Right kidney (tissue), 1 donor: ENCODE data around the gene RCOR1.

Experiments used
- DNase-seq: peaks from one replicate; pipeline ENCODE4 v3.0.0-alpha.2; 2016

Gene RCOR1

DNA sequence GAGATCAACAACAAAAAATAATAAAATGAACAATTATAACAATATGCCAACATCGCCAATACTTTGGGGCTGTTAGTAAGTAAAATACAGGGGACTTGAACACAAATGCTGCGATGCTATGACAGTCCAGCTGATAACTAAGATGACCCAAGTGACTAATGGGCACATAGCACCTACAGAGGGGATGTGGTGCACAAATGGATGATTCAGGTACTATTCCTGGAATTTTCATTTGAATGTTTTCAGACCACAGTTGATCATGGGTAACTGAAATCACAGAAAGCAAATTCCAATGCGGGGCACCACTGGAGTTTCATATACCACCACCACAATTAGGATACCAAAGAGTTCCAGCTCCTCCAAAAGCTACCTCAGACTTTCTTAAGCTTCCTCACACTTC lies 82.9 kb downstream of the RCOR1 start:
- DNase-seq: no peak

DNA sequence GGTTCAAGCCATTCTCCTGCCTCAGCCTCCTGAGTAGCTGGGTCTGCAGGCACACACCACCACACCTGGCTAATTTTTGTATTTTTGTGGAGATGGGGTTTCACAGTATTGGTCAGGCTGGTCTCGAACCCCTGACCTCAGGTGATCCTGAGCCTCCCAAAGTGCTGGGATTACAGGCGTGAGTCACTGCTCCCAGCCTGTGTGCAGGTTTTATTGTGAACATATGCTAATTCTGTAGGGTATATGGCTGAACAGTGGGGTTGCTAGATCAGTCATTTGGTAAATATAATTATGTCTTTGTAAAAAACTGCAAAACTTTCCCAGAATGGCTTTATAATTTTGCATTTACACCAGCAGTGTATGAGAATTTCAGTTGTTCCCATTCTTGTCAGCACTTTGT lies 85.9 kb downstream of the RCOR1 start:
- DNase-seq: no peak

DNA sequence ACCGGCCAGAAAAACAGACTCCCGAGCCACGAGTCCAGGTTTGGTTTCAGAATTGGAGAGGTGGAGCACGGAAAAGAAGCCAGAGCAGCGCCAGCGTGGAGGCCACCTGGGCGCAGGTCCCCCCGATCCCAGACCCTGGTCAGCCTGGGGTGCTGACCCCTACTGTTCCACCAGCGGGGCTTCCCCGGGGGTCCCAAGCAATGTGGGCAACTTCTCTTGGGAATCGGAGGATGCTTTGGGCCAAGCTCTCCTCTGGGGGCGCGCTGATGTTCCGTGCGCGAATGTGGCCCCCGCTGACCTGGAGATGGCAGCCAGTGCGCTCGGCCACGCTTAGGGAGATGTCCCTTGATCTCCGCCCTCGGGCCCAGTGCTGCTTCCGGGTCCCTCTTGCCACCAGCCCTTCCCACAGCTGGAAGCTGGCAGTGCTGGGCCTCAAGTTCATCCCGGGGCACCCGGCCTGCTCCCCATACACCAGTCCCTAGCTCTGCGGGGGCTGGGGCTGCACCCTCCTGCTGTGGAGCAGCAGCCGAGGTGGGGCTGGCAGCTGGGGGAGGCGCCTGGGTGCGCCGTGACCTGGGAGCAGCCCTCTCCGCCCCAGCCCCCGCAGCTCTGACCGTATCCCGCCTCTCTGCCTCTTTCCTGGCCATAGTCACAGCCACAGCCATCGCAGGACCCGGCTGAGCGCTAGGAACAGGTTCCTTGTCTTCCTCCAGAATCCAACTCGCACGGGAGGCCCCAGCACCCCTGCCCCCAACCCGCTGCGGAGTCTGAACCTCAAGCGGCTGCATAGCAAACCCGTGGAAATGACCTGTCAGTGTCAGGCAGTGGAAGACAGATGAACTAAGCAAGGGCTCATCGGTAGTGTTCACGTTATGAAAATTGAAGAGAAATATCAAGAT lies 91.2 kb downstream of the RCOR1 start:
- DNase-seq: peak; percentile 35

GRCh38 chr14:102684298-102684663 lies 91.8 kb downstream of the RCOR1 start:
- no peak for DNase-seq

- DNase-seq: no peak
Measured at GRCh38 chr14:102686196-102686801, 93.8 kb downstream of the RCOR1 start.

DNA sequence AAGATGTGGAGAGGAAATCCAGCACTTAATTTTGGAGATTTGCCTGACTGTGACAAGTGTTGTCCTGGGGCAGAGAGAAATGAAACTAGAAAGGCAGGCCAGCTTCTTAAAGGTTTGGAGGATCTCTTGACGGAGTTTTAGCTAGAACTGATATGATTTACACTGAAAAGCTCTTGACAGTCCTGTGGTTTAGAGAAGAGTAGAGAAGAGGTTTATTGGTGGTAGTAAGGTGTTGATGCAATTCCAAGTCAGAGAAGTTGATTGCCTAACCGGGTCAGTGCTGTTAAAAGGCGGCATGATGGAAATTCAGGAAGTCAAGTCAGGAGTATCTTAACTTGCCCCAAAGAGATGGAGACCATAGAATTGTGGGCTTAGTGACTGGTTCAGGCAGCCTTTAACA lies 95.8 kb downstream of the RCOR1 start:
- DNase-seq: no peak

DNA sequence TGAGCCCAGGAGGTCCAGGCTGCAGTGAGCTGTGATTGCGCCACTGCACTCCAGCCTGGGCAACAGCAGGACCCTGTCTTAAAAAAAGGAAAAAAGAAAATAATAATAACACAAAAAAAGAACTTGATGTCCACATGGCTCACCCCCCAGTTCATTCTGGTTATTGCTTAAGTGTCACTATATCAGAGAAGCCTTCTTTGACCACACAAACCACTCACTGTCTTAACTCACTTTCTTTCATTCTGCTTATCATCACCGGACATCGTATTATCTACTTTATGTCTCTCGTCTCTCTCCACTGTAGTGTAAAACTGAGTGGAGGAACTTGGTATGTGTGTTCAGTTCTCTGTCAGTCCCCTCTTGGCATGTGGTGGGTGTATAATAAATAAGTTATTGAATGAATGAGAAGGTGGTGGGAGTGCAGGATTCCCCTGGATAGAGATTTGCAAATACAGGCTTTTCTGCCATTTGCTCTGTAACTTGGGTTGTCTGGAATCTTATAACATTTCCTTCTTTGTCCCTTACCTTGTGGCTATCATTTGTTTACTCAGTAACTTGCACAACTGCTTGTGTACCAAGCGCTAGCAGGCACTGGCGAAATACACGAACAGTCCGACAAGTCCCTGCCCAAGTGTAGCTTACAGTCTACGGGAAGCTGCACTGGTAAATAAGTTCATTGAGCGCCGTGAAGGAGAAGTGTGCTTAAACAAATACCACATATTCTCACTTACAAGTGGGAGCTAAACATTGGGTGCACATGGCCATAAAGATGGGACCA lies 98.2 kb downstream of the RCOR1 start:
- DNase-seq: no peak

DNA sequence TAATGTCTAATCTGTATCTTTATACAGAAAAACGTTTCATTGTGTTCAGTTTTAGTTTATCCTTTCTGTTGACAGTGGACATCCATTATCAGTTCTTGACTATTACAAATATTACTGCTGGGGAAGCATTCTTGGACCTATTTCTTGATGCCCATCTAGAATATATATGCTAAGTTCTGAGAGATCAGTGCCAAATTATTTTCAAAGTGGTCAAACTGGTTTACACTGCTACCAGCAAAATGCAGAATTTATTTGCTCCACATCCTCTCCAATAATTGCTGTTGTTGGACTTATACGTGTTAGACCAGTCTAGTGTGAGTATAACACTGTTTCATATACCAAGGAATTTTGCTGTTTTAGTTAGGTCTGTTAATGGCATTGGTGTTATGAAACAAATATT lies 99.3 kb downstream of the RCOR1 start:
- DNase-seq: no peak

- no peak for DNase-seq
Measured at GRCh38 chr14:102692334-102692733, 99.9 kb downstream of the RCOR1 start.

DNA sequence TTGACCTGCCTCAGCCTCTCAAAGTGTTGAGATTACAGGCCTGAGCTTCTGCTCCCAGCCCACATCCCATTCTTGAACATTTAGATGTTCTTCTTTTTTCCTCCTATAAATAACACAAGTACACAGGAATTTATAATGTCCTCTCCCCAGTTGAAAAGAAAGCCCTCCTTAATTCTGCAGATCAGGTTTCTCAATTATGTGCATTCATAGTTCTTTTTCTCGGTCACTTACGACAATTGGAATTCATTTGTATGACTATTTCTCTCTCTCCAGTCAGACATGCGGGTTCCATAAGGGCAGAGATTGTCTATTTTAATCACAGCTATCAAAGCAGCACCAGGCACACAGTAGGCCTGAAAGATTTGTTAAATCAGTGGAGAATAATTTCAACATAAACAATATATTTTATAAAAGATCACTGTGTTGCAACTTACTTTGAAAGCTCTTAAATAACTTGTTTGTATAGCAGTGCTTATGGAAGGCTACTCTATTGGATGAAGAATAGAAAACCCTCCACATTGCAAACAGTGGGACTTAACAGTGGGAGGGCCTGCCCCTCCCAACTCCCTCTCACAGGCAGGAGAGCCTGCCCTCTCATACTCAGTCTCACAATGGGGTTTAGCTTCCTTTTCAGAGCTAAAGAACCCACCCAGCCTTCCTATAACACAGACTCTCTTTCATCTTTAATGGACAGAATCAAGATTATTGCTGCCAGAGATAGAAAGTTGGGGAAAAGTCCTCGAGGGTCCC lies 100.7 kb downstream of the RCOR1 start:
- DNase-seq: no peak

GRCh38 chr14:102694530-102695166 lies 102.2 kb downstream of the RCOR1 start:
- DNase-seq: peak; percentile 43

DNA sequence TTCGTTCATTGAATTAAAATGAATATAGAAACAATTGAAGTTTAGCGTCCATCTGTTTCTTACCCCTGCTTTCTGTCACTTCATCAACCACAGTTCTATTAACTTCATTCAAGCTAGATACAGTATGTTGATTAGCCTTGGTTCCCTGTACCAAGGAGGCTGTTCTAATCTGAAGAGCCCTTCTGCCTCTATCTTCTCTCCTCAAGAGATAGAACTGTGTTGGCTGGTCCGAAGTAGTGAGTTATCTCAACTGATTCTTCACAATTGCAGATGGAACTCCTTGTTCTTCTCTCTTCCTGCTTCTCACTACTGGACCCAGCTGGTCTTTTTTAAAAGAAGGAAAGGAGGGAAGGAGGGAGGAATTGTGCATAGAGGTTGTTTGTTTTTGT lies 102.7 kb downstream of the RCOR1 start:
- no peak for DNase-seq

DNA sequence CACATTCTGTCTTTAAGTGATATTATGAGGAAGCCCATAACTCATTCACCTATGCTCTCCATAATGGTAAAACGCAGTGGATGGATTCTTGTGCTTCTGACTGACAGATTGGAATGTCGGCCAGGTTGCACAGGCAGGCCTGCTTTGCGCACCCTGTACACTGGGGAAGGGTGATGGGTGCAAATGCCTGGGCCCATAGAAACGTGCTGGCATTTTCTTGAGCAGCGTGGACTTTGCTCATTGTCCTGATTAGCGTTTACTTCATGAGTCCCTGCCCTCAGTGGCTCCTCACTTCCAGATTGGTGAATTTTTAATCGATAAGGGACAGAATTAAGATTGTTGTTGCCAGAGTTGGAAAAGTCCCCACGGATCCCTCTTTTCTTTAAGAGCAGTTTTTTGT lies 103.9 kb downstream of the RCOR1 start:
- no peak for DNase-seq

- DNase-seq: no peak
Measured at GRCh38 chr14:102696856-102697495, 104.5 kb downstream of the RCOR1 start.

- DNase-seq: no peak
Measured at GRCh38 chr14:102697501-102697900, 105.1 kb downstream of the RCOR1 start.

- DNase-seq: no peak
Measured at GRCh38 chr14:102699416-102700110, 107.1 kb downstream of the RCOR1 start.

- DNase-seq: no peak
Measured at GRCh38 chr14:102708494-102708893, 116.0 kb downstream of the RCOR1 start.

GRCh38 chr14:102711207-102711606 lies 118.8 kb downstream of the RCOR1 start:
- no peak for DNase-seq

GRCh38 chr14:102711946-102712345 lies 119.5 kb downstream of the RCOR1 start:
- DNase-seq: no peak

DNA sequence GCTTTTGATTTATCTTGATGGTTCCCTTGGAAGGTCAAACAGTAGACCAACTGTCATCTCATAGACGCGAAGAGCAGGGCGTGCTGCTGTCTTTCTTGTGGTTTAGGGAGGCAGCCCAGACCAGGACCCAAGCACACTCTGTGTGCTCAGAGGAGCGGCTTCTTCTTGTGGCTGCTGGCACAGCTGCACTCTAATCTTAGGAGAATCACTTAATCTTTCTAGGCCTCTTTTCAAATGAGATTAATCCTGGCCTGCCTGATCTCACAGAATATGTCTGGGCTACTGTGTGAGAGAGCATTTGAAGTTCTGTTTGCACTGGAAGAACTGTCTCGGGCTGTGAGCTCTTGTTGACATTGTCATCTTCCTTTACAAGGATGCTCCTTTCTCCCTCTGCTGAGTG lies 124.8 kb downstream of the RCOR1 start:
- DNase-seq: no peak

DNA sequence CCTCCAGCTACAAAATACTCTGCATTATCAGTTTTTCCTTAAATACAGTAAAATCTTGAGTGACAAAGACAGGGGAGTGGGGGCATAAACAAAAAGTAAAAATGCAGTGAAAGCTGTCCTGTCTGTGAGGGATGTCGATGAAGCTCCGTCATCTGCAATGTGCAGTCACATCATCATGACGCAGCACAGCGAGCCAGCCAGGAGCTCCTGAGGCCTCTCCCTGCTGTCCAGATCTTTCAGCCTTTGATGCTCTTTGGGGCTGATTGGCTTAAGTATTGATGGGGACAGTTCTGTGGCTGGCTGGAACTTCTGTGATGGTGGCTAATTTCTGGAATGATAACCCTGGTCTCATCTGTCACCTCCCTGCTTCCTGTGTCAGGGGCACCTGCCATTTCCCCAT lies 130.2 kb downstream of the RCOR1 start:
- DNase-seq: no peak
